GM18505 (cell line): ENCODE measurements around the gene RAB12.
"Not testable (repeated sequence)": the region's sequence is repeated elsewhere in the genome, so short reads cannot be mapped to it uniquely, and the experiment has no call there.

ENCODE experiments used
- ATAC-seq: cut with Tn5 transposase; IDR thresholded peaks from one replicate; pipeline ENCODE4 v1.9.1; 2021; ENCODE audit not compliant: unreplicated experiment
- POLR2A ChIP-seq: IDR thresholded peaks from 4 replicates; pipeline ENCODE4 v1.6.1; 2011; ENCODE audit warnings: borderline replicate concordance; ENCODE audit not compliant: insufficient read depth, insufficient read length; ENCODE audit errors: extremely low read depth

The RAB12 gene

GRCh38 chr18:8643326-8643878, 34.2 kb downstream of the RAB12 start:
- no peak for TF ChIP-seq POLR2A
- no peak for ATAC-seq

- ATAC-seq = not testable (repeated sequence)
Measured at GRCh38 chr18:8647359-8647758, 38.1 kb downstream of the RAB12 start.

GRCh38 chr18:8651478-8652261, 42.4 kb downstream of the RAB12 start:
- ATAC-seq = not testable (repeated sequence)

- ATAC-seq = no peak
Measured at GRCh38 chr18:8654503-8655451, 45.5 kb downstream of the RAB12 start.

GRCh38 chr18:8656232-8656631, 47.0 kb downstream of the RAB12 start:
- ATAC-seq = no peak
- TF ChIP-seq POLR2A = no peak

More at GRCh38 chr18:8654503-8655451, 45.5 kb downstream of the RAB12 start:
- TF ChIP-seq POLR2A = no peak

- TF ChIP-seq POLR2A = no peak
- ATAC-seq = no peak
Measured at GRCh38 chr18:8657050-8657820, 48.0 kb downstream of the RAB12 start.

GRCh38 chr18:8657873-8658470, 48.7 kb downstream of the RAB12 start:
- no peak for ATAC-seq
- TF ChIP-seq POLR2A = no peak

GRCh38 chr18:8658858-8659485, 49.7 kb downstream of the RAB12 start:
- no peak for ATAC-seq
- TF ChIP-seq POLR2A = no peak

GRCh38 chr18:8659609-8660242, 50.5 kb downstream of the RAB12 start:
- TF ChIP-seq POLR2A = no peak
- ATAC-seq = no peak

GRCh38 chr18:8660316-8660715, 51.1 kb downstream of the RAB12 start:
- ATAC-seq = no peak
- TF ChIP-seq POLR2A = no peak

- TF ChIP-seq POLR2A = no peak
- no peak for ATAC-seq
Measured at GRCh38 chr18:8661754-8662559, 52.7 kb downstream of the RAB12 start.

GRCh38 chr18:8662560-8663255, 53.5 kb downstream of the RAB12 start:
- ATAC-seq = no peak
- no peak for TF ChIP-seq POLR2A
